Measurements from ENCODE around the gene SLC4A1.

DNA sequence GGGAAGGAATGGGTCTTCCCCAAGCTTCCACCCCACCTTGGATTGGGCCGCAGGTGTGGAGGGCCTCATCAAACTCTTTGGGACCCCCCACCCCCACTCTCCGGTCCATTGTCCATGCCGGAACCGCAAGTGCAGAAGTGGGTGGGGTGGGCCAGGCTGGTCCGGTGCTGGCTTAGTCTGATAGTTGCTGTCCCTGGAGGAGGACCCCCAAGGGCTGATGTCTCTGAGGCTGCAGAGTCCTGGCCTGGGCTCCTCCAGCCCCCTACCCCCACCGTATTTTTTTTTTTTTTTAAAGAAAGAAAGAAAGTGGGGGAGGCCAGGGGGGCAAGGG lies 61.1 kb downstream of the SLC4A1 start:
- no peak for TF ChIP-seq EZH2 (IDR thresholded peaks at IDR 0.05; ENCODE audit: insufficient read depth, poor library complexity, severe bottlenecking)
- no peak for TF ChIP-seq EZH2phosphoT487 (IDR thresholded peaks at IDR 0.05; ENCODE audit: insufficient read depth, low read depth)
